Tibial nerve (tissue), 4 donors: ENCODE results near the gene MARS1. TPM values are rescaled to one million over a fixed set of nuclear protein-coding genes. Genes with fewer than 3 reads are reported as not detected.
A peak's percentile ranks its signal among the peaks of the same experiment; 100 is the strongest.

Source experiments
- DNase-seq, 2 donors: peaks; one replicate each; pipeline ENCODE4 v3.0.0-alpha.2; 2019; ENCODE audit warnings: low spot score in 2 of 2
- H3K27ac ChIP-seq, 4 donors: fragments of 200-600 bp; sonication (generic) in 3 of 4; one replicate each; pipeline ENCODE4 v1.5.1; 2017 to 2019; ENCODE audit warnings: mild to moderate bottlenecking in 1 of 4
- H3K27me3 ChIP-seq, 2 donors: fragments of 200-600 bp; sonication (generic) in 1 of 2; one replicate each; pipeline versions ENCODE4 v1.5.1 to v1.6.0; 2017 to 2019
- H3K36me3 ChIP-seq, 3 donors: fragments of 200-600 bp; sonication (generic); one replicate each; pipeline ENCODE4 v1.5.1; 2018 to 2019
- H3K4me1 ChIP-seq, 4 donors: fragments of 200-600 bp; sonication (generic) in 3 of 4; one replicate each; pipeline ENCODE4 v1.5.1; 2017 to 2019
- H3K4me3 ChIP-seq, 4 donors: fragments of 200-600 bp; sonication (generic) in 3 of 4; one replicate each; pipeline ENCODE4 v1.5.1; 2017 to 2019; ENCODE audit warnings: mild to moderate bottlenecking in 1 of 4, moderate library complexity in 1 of 4
- H3K9me3 ChIP-seq, 4 donors: fragments of 200-600 bp; sonication (generic) in 3 of 4; one replicate each; pipeline ENCODE4 v1.5.1; 2017 to 2019
- EP300 ChIP-seq, 2 donors: sonication (generic); formaldehyde crosslinking; IDR thresholded peaks; one replicate each; pipeline ENCODE4 v1.6.1; 2017; ENCODE audit warnings: antibody characterized with exemption in 2 of 2, mild to moderate bottlenecking in 1 of 2
- POLR2A ChIP-seq, 2 donors: fragments of 450-650 bp; IDR thresholded peaks; one replicate each; pipeline ENCODE4 v1.6.1; 2017; ENCODE audit warnings: antibody characterized with exemption in 2 of 2, mild to moderate bottlenecking in 2 of 2, moderate library complexity in 2 of 2
- WGBS, 2 donors: methylation state at CpG; one replicate each; pipeline ENCODE4 v1.1.5; 2018; 5-methylcytosine and 5-hydroxymethylcytosine counted together
- total RNA-seq, 4 donors: library from RNA; depleted of rRNA; stranded (reverse); fragments of >200 nt; gene quantifications; one replicate each; pipeline ENCODE4 v1.1.0, GENCODE V29; 2016
- TF ChIP-seq, protein P1 (sequence below), 5 experiments: fragments of 200-600 bp in 3 of 5; fragments of 450-650 bp in 2 of 5; sonication (generic) in 3 of 5; IDR thresholded peaks; one replicate each; pipeline ENCODE4 v1.5.1; 2016 to 2019; ENCODE audit warnings: antibody characterized with exemption in 5 of 5, mild to moderate bottlenecking in 3 of 5, moderate library complexity in 2 of 5

Gene MARS1
- total RNA-seq, 4 donors from 2014 or later: 53.5 to 101 (median 74.2) TPM

- TF ChIP-seq, protein P1, sequence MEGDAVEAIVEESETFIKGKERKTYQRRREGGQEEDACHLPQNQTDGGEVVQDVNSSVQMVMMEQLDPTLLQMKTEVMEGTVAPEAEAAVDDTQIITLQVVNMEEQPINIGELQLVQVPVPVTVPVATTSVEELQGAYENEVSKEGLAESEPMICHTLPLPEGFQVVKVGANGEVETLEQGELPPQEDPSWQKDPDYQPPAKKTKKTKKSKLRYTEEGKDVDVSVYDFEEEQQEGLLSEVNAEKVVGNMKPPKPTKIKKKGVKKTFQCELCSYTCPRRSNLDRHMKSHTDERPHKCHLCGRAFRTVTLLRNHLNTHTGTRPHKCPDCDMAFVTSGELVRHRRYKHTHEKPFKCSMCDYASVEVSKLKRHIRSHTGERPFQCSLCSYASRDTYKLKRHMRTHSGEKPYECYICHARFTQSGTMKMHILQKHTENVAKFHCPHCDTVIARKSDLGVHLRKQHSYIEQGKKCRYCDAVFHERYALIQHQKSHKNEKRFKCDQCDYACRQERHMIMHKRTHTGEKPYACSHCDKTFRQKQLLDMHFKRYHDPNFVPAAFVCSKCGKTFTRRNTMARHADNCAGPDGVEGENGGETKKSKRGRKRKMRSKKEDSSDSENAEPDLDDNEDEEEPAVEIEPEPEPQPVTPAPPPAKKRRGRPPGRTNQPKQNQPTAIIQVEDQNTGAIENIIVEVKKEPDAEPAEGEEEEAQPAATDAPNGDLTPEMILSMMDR (IDR thresholded peaks at IDR 0.05): no peak
- TF ChIP-seq POLR2A (IDR thresholded peaks at IDR 0.05) (no peak), EP300 (IDR thresholded peaks at IDR 0.05) (no peak)
- H3K36me3 ChIP-seq: no peaks in the 10 kb centered on the region
- 18% methylated on average over 3 of the region's 3 CpGs for WGBS, 2 donors
- H3K4me3 ChIP-seq: peak overlapping the region; percentile 62 to 84 (median 80)
- no peaks in the 10 kb centered on the region for H3K9me3 ChIP-seq
- H3K4me1 ChIP-seq: peaks cover 0 to 45% (median 23%) of the 10 kb centered on the region in 4 donors
- peak overlapping the region; percentile 60 to 92 (median 86) for H3K27ac ChIP-seq
- H3K27me3 ChIP-seq: peaks cover 0 to 6% of the 10 kb centered on the region in 2 donors
- no peak for DNase-seq
These were observed 29.2 kb upstream of the MARS1 start for GRCh38 chr12:57458665-57459054.

DNA sequence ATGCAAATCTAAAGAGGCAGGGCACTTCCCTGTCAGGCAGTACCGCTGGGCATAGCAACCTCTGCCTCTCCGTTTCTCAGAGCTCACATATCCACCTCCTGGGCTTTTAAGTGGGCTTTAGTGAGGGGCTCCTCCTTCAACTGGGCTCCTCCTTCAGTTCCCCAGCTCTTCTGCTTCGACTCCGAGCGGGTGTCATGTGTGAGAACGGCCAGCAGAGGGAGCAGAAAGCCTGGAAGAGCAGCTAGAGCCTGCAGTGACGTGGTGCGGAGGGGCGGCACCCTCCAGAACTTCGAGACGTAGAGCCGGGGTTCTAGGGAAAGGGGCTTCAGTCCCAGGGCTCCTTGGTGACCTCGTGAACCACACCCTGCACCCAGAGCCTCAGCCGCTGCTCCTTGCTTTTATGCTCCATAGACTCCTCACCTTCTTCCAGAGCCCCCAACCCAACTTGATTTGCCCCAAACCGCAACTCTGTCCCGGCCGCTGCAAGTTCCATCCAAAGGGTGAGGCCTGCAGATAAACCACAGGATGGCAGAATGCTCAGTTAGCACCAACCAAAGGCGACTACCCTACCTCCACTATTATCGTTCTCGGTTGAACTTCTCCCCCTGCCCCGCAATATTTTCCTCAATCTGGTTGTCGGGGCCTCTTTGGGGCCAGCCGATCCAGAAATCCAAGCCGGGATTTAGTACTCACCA, 28.7 kb upstream of the MARS1 start:
- TF ChIP-seq EP300 (IDR thresholded peaks at IDR 0.05) (peak in 1 of 2 donors; percentile 57), POLR2A (IDR thresholded peaks at IDR 0.05) (peak in 1 of 2 donors; percentile 31)
- TF ChIP-seq, protein P1 (IDR thresholded peaks at IDR 0.05): peak; percentile 95 to 98 (median 98)
- DNase-seq: peak; percentile 90 to 97
- 0% methylated on average over 24 of the region's 24 CpGs for WGBS, 2 donors
- Histone ChIP-seq H3K9me3 (no peaks in the 10 kb centered on the region), H3K4me3 (peak overlapping the region; percentile 62 to 84 (median 80)), H3K27me3 (peaks cover 0 to 6% of the 10 kb centered on the region in 2 donors), H3K36me3 (no peaks in the 10 kb centered on the region), H3K27ac (peak overlapping the region; percentile 60 to 92 (median 86)), H3K4me1 (peaks cover 0 to 45% (median 23%) of the 10 kb centered on the region in 4 donors)

- Histone ChIP-seq H3K36me3 (peaks cover 0 to 3% (median 0%) of the 10 kb centered on the region in 3 donors), H3K27me3 (peaks cover 0 to 6% of the 10 kb centered on the region in 2 donors), H3K9me3 (no peaks in the 10 kb centered on the region), H3K4me1 (peaks cover 0 to 45% (median 23%) of the 10 kb centered on the region in 4 donors), H3K27ac (peak within 1 kb of the TSS; percentile 81 to 92 (median 86)), H3K4me3 (peak within 1 kb of the TSS; percentile 62 to 84 (median 80))
- 1% methylated on average over 20 to 36 of the region's 36 CpGs for WGBS, 2 donors
- peak in 1 of 2 donors; percentile 41 for DNase-seq
- TF ChIP-seq POLR2A (IDR thresholded peaks at IDR 0.05) (no peak), EP300 (IDR thresholded peaks at IDR 0.05) (no peak)
- TF ChIP-seq, protein P1 (IDR thresholded peaks at IDR 0.05): no peak
These were observed 28.0 kb upstream of the MARS1 start, which contains the start of gene GLI1 for GRCh38 chr12:57459750-57460467. TSS of gene GLI1 (plus strand) at chr12:57459785. CDS start at chr12:57463692, 3,907 bp downstream.

DNA sequence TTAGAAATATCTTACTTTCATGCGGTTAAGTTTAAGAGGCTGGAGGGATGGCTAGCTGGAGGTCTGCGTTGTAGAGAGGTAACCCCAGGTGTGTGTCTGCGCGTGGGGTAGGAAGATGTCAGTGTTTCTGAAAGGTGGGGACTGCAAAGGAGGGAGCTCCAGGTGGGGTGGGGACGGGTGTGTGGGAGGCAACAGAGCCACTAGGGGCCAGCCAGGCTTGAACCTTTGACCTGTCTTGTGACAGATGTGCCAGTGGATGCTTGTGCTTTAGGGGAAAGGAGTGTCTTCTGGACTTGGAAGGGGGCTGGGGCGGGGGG, 27.4 kb upstream of the MARS1 start:
- WGBS, 2 donors: 0 to 1% methylated on average over 6 of the region's 6 CpGs
- Histone ChIP-seq H3K36me3 (peaks cover 0 to 8% (median 0%) of the 10 kb centered on the region in 3 donors), H3K4me3 (peak overlapping the region; percentile 62 to 84 (median 80)), H3K27me3 (peaks cover 0 to 1% of the 10 kb centered on the region in 2 donors), H3K9me3 (no peaks in the 10 kb centered on the region), H3K4me1 (peaks cover 0 to 44% (median 23%) of the 10 kb centered on the region in 4 donors), H3K27ac (peak overlapping the region; percentile 81 to 92 (median 86))
- DNase-seq: no peak
- TF ChIP-seq, protein P1 (IDR thresholded peaks at IDR 0.05): no peak
- TF ChIP-seq POLR2A (IDR thresholded peaks at IDR 0.05) (no peak), EP300 (IDR thresholded peaks at IDR 0.05) (no peak)
